Endothelial cell of umbilical vein (primary cell): ENCODE data around the gene CD93. TPM values are rescaled to one million over a fixed set of nuclear protein-coding genes. Genes with fewer than 3 reads are reported as not detected.
A peak's percentile ranks its signal among the peaks of the same experiment; 100 is the strongest.

Experiments used
- BruUV-seq: library from RNA; stranded (reverse); fragments of 400-500 nt; replicated peaks from 2 replicates; lab custom pipeline; 2021; lab: Mats Ljungman, UMichigan
- CTCF ChIA-PET: fragments of 300-600, 350-600 bp; sonication (Branson Sonifier 250); formaldehyde crosslinking; loops from one replicate; lab custom pipeline; 2021; ENCODE audit warnings: antibody characterized with exemption, inconsistent platforms; lab: Charles Lee
- POLR2A ChIA-PET: fragments of 300-600, 350-600 bp; sonication (Branson Sonifier 250); formaldehyde crosslinking; loops from one replicate; lab custom pipeline; 2021; ENCODE audit warnings: antibody characterized with exemption, inconsistent platforms; lab: Charles Lee
- DNase-seq: peaks from one replicate; pipeline ENCODE4 v3.0.0-alpha.2; 2011; ENCODE audit warnings: low read depth, low spot score
- FAIRE-seq: peaks from 2 replicates; lab custom pipeline; 2011; peaks lifted over from hg19 to GRCh38; lab: Jason Lieb, UNC
- H2AFZ ChIP-seq: 2 replicates; pipeline ENCODE4 v1.6.0; 2012; ENCODE audit warnings: low read depth, low read length, control low read depth, inconsistent platforms
- H3K27ac ChIP-seq: 2 replicates; pipeline ENCODE4 v1.5.1; 2011; ENCODE audit warnings: low read depth, mild to moderate bottlenecking, control low read depth, low read length, moderate library complexity; ENCODE audit not compliant: insufficient read depth
- H3K27me3 ChIP-seq, 2 experiments: 2 replicates each; pipeline versions ENCODE4 v1.6.0 to v1.6.1; 2011; ENCODE audit warnings: low read length in 2 of 2, mixed read lengths in 1 of 2; ENCODE audit not compliant: control insufficient read depth in 2 of 2, insufficient read depth in 2 of 2
- H3K36me3 ChIP-seq, 2 experiments: 2 replicates in 1 of 2; 3 replicates in 1 of 2; pipeline ENCODE4 v1.5.1; 2011; ENCODE audit warnings: low read length in 2 of 2, mild to moderate bottlenecking in 1 of 2, moderate library complexity in 1 of 2; ENCODE audit not compliant: control insufficient read depth in 2 of 2, insufficient read depth in 2 of 2; ENCODE audit errors: extremely low read depth in 1 of 2
- H3K4me1 ChIP-seq: 3 replicates; pipeline ENCODE4 v1.5.1; 2011; ENCODE audit warnings: mild to moderate bottlenecking, low read length; ENCODE audit not compliant: control insufficient read depth, insufficient read depth; ENCODE audit errors: extremely low read depth
- H3K4me2 ChIP-seq: 2 replicates; pipeline ENCODE4 v1.6.1; 2011; ENCODE audit warnings: low read length, control low read depth, mixed read lengths; ENCODE audit not compliant: insufficient read depth
- H3K4me3 ChIP-seq, 3 experiments: fragments of 200-600 bp in 1 of 3; sonication (generic), shearing (Covaris generic) in 1 of 3; replicated peaks in 1 of 3; 2 replicates each; pipeline ENCODE4 v1.5.1; 2011 to 2016; ENCODE audit warnings: control low read depth in 3 of 3, low read length in 3 of 3, mild to moderate bottlenecking in 2 of 3, inconsistent platforms in 1 of 3, low read depth in 1 of 3, moderate library complexity in 1 of 3; ENCODE audit not compliant: insufficient read depth in 1 of 3
- H3K79me2 ChIP-seq: 2 replicates; pipeline ENCODE4 v1.6.0; 2012; ENCODE audit warnings: low read length, inconsistent platforms; ENCODE audit not compliant: control insufficient read depth, insufficient read depth
- H3K9ac ChIP-seq: replicated peaks from 2 replicates; pipeline ENCODE3; 2011; ENCODE audit warnings: low read length, control low read depth; ENCODE audit not compliant: insufficient read depth; ENCODE audit errors: extremely low read depth
- H3K9me1 ChIP-seq: replicated peaks from 3 replicates; pipeline ENCODE4 v1.6.0; 2011; ENCODE audit warnings: mild to moderate bottlenecking, low read length; ENCODE audit not compliant: control insufficient read depth, insufficient read depth; ENCODE audit errors: extremely low read depth
- H3K9me3 ChIP-seq: replicated peaks from 2 replicates; pipeline ENCODE4 v1.5.1; 2012; ENCODE audit warnings: low read length, inconsistent platforms; ENCODE audit not compliant: control insufficient read depth, insufficient read depth
- H4K20me1 ChIP-seq: replicated peaks from 2 replicates; pipeline ENCODE3; 2011; ENCODE audit warnings: mild to moderate bottlenecking, low read length; ENCODE audit not compliant: control insufficient read depth, insufficient read depth; ENCODE audit errors: extremely low read depth
- EZH2 ChIP-seq: IDR thresholded peaks from 2 replicates; pipeline ENCODE4 v1.6.1; 2012; ENCODE audit warnings: borderline replicate concordance, low read depth, mild to moderate bottlenecking, moderate library complexity, low read length, inconsistent platforms; ENCODE audit not compliant: severe bottlenecking
- FOS ChIP-seq: IDR thresholded peaks from 2 replicates; pipeline ENCODE4 v1.6.1; 2011; ENCODE audit warnings: mild to moderate bottlenecking, low read length, moderate library complexity, borderline replicate concordance; ENCODE audit not compliant: insufficient read depth
- GATA2 ChIP-seq: IDR thresholded peaks from 2 replicates; pipeline ENCODE4 v1.7.0; 2011; ENCODE audit warnings: low read depth, mild to moderate bottlenecking, moderate library complexity, mixed read lengths, low read length; ENCODE audit not compliant: insufficient read length, insufficient read depth
- JUN ChIP-seq: IDR thresholded peaks from 2 replicates; pipeline ENCODE4 v1.6.1; 2011; ENCODE audit warnings: borderline replicate concordance, low read depth; ENCODE audit not compliant: insufficient read length, insufficient read depth
- MYC ChIP-seq: IDR thresholded peaks from one replicate; pipeline ENCODE4 v1.6.1; 2011; ENCODE audit warnings: mild to moderate bottlenecking, low read depth, low read length
- POLR2A ChIP-seq: IDR thresholded peaks from 2 replicates; pipeline ENCODE4 v1.6.1; 2012; ENCODE audit warnings: low read depth, mild to moderate bottlenecking, control low read depth, low read length
- POLR2AphosphoS5 ChIP-seq: IDR thresholded peaks from 2 replicates; pipeline ENCODE4 v1.6.1; 2012; ENCODE audit warnings: low read depth, mild to moderate bottlenecking, control low read depth, low read length, moderate library complexity; ENCODE audit not compliant: insufficient read depth
- dilution Hi-C: fragments of 300-500 bp; cut with MboI; formaldehyde crosslinking; loops from one replicate; pipeline ENCODE4 v1.15.0; 2019; ENCODE audit warnings: low sequenced_read_pairs; ENCODE audit not compliant: extremely low pct_ligation_motif_present
- intact Hi-C: fragments of 100-400 bp; cut with micrococcal nuclease; formaldehyde crosslinking; loops from one replicate; pipeline ENCODE4 v1.10.0; 2022
- polyA plus RNA-seq, 4 experiments: library from polyadenylated mRNA; depleted of rRNA in 3 of 4; stranded (reverse) in 3 of 4; unstranded in 1 of 4; fragments of >200 nt; gene quantifications; 2 replicates each; pipeline versions ENCODE4 v1.2.1 to v1.2.3, GENCODE V29; 2011 to 2012; ENCODE audit warnings: missing spikeins in 1 of 4
- total RNA-seq: library from RNA; stranded (reverse); gene quantifications from 2 replicates; pipeline ENCODE4 v1.2.3, GENCODE V29; 2021
- TF ChIP-seq, protein P1 (sequence below), 2 donors: IDR thresholded peaks; 1 replicate in 1 of 2; 2 replicates in 1 of 2; pipeline ENCODE4 v1.5.1; 2011; ENCODE audit warnings: low read length in 2 of 2, mild to moderate bottlenecking in 2 of 2, moderate library complexity in 2 of 2, control low read depth in 1 of 2, inconsistent platforms in 1 of 2, low read depth in 1 of 2; ENCODE audit not compliant: insufficient read depth in 1 of 2; ENCODE audit errors: extremely low read depth in 1 of 2
- TF ChIP-seq, protein P2 (sequence below): IDR thresholded peaks from 2 replicates; pipeline ENCODE4 v1.6.1; 2011; ENCODE audit not compliant: insufficient read depth, insufficient read length

The CD93 gene
- total and polyA plus RNA-seq, 2 donors (not counting 3 experiments of a cell fraction or from before 2014, with no cell fraction given), result 180 to 413 TPM

DNA sequence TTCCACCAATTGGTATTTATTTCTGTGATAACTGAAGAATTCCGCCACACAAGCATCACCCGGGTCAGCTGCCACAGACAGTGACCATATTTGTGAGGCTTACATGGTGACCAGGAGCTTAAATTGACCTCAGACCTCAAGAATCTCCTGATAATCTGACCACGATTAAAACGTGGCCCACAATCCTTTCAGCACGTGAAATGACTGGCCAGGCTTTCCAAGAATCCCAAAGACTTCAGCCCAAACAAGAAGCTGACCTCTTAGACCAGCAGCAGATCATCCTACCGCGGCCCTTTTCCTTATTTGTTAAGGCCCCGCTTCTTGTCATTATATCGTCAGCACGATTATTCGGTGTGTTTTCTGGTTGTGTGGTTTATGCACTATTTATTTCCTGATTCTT lies 45.6 kb upstream of the CD93 start:
- intact Hi-C loops (no loop called here), dilution Hi-C loops (no loop called here)
- Histone ChIP-seq H3K27ac (peak overlapping the region; percentile 68), H2AFZ (no peak overlapping the region), H3K36me3 (no peaks in the 10 kb centered on the region), H3K9ac (no peak overlapping the region), H3K4me3 (no peak overlapping the region), H3K27me3 (no peaks in the 10 kb centered on the region), H4K20me1 (no peaks in the 10 kb centered on the region), H3K4me2 (no peak overlapping the region), H3K79me2 (no peaks in the 10 kb centered on the region), H3K4me1 (peaks cover 28% of the 10 kb centered on the region), H3K9me1 (no peaks in the 10 kb centered on the region), H3K9me3 (no peaks in the 10 kb centered on the region)
- CTCF ChIA-PET, result interaction anchor here (0.8 to 3.3 kb wide), 8 partner anchors 9 to 209 kb away, joined by 3 to 18 read pairs (median 3); partner anchors contain the start of gene CD93
- BruUV-seq, result no TSS peak
- TF ChIP-seq MYC (no peak), EZH2 (no peak), FOS (no peak), POLR2A (no peak), POLR2AphosphoS5 (no peak), JUN (no peak), GATA2 (no peak)
- TF ChIP-seq, protein P1, sequence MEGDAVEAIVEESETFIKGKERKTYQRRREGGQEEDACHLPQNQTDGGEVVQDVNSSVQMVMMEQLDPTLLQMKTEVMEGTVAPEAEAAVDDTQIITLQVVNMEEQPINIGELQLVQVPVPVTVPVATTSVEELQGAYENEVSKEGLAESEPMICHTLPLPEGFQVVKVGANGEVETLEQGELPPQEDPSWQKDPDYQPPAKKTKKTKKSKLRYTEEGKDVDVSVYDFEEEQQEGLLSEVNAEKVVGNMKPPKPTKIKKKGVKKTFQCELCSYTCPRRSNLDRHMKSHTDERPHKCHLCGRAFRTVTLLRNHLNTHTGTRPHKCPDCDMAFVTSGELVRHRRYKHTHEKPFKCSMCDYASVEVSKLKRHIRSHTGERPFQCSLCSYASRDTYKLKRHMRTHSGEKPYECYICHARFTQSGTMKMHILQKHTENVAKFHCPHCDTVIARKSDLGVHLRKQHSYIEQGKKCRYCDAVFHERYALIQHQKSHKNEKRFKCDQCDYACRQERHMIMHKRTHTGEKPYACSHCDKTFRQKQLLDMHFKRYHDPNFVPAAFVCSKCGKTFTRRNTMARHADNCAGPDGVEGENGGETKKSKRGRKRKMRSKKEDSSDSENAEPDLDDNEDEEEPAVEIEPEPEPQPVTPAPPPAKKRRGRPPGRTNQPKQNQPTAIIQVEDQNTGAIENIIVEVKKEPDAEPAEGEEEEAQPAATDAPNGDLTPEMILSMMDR (IDR thresholded peaks at IDR 0.05; ENCODE audit: extremely low read depth in 1 of 2, insufficient read depth in 1 of 2, low read depth in 1 of 2, low read length in 2 of 2), result no peak
- TF ChIP-seq, protein P2, sequence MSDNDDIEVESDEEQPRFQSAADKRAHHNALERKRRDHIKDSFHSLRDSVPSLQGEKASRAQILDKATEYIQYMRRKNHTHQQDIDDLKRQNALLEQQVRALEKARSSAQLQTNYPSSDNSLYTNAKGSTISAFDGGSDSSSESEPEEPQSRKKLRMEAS, result no peak
- POLR2A ChIA-PET, result no interaction called here
- FAIRE-seq, result peak; percentile 67
- peak; percentile 28 for DNase-seq
